Islet of Langerhans (tissue), 1 donor: Measurements from ENCODE around the gene ATR.

ENCODE experiments used
- FAIRE-seq: peaks from one replicate; lab custom pipeline; 2011; peaks lifted over from hg19 to GRCh38; lab: Jason Lieb, UNC

ATR gene

DNA sequence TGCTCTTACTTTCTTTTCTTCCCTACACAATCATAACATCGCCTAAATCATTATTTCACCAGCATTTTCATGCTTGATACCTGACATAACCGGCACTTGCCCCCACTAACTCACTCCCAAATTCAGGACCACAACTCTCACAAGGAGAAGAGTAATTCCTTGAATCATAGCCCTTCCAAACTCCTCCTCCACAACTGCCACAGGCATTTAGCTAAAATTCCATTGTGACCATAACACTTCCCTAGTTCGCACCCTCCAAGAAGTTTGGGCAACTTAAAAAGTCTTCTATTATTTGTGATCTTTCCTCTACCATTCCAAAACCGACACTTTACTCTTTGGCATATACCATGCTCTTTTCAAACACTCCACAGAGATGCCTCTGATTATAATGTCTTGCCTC, 71.3 kb downstream of the ATR start:
- FAIRE-seq = no peak

DNA sequence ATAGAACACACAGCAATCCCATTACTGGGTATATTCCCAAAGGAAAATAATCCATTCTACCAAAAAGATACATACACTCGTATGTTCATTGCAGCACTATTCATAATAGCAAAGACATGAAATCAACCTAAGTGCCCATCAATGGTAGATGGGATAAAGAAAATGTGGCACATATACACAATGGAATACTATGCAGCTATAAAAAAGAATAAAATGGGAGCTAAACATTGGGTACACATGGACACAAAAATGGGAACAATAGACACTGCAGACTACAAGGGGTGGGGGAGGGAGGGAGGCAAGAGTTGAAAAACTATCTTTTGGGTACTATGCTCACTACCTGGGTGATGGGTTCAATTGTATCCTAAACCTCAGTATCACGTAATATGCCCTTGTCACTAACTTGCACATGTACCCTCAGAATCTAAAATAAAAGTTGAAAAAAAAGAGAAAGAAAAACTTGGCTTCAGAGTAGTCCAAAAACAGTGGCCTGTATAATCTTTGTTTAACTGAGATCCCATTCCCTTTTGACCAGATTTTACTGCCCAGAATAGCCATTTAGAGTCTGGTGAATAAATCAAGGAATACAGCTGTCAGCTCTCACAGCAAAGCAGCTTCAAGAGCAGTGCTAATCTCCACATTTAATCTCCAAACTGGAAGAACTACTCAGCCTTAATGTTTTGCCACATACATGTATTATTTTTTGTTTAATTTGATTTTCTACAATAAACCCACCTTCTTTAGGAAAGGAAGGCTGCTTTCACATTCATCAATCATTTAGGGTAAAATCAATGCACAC, 76.1 kb downstream of the ATR start:
- FAIRE-seq = no peak

DNA sequence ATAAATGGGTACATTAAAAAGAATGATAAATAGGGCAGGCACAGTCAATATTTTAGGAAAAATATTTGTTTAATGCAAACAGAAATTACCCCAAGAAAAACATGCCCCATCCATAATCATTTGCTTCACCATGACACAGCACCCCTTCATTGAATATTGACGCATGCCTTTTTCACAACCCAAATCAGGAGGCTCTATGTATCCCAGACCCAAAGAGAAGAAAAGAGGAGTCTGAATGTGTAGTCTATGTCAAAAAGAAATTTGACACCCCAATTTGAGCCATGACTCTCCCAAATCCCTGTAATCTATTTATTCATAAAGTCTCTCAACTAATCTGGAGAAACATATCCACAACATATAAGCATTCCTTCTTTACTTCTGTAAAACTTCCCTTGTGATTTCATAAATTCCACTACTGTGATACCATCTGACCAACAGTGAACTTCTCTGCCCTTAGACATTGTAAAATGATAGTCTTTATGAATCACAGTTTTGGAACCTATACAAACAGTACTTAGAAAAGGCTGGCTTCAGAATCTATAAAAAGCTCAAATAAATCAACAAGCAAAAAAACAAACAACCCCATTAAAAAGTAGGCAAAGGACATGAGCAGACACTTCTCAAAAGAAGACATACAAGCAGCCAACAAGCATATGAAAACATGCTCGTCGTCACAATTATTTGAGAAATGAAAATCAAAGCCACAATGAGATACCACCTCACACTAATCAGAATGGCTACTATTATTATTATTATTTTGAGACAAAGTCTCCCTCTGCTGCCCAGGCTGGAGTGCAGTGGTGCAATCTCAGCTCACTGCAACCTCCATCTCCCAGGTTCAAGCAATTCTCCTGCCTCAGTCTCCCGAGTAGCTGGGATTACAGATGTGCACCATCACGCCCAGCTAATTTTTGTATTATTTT, 77.3 kb downstream of the ATR start:
- FAIRE-seq = no peak

DNA sequence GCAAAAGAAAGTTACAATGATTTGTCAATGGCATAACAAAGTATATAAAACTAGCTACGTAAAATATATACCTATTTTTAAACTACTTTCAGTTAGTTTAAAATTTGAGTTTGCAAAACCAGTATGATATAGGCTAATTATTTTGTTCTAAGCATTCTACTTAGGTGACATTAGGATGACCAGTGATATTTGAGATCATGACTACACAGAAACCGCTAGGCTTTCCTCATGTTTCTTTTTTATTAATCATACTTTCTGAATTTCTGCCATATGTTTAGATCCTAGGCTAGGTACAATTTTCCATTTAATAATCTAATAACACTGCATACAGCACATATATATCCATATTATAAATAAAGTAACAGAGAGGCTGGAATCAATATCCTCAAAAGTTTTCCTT, 78.3 kb downstream of the ATR start:
- FAIRE-seq = peak; percentile 13

DNA sequence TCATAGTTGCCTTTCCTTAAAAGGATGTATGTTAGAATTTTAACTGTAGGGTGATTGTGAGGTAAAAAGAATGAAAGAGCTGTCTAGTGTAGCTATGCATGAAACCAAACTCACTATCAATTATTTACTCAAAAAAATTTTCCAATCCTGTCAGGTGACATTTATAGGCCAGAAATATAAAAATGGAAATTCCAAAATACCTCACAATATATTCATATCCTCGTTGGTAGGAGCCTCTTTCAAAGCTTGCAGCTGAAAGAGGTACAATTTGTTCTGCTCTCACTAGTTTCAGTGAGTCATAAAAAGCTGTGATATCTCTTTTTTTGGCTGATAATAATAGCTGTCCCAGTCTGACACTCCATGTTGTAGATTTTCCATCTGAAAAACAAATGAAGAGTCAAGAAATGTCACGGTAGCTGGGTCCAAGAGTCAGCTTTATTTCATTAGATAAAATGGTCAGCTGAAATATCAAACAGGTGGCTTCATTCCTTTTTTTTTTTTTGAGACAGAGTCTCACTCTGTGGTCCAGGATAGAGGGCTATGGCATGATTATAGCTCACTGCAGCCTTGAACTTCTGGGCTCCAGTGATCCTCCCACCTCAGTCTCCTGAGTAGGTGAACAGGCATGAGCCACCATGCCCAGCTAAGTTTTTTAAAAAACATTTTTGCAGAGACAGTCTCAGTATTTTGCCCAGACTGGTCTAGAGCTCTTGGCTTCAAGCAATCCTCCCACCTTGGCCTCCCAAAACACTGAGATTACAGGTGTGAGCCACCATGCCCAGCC, 79.9 kb downstream of the ATR start:
- FAIRE-seq = no peak

DNA sequence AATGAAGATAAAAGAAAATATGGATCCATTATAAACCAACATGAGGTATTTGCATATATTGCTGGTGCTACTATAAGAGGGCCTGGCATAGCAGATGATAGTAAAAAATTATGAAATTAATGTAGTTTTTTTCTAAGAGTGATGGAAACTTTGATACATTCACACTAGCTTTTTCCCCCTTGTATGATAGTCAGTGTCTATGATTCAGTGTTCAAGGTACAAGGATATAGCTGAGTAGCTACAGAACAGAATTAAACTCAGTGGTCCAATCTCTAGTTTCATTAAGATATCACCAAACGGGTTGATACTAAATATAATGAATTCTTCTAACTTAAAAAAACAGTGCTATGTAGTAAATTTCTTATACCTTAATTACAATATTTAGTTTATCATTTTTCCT, 80.8 kb downstream of the ATR start:
- FAIRE-seq = no peak

DNA sequence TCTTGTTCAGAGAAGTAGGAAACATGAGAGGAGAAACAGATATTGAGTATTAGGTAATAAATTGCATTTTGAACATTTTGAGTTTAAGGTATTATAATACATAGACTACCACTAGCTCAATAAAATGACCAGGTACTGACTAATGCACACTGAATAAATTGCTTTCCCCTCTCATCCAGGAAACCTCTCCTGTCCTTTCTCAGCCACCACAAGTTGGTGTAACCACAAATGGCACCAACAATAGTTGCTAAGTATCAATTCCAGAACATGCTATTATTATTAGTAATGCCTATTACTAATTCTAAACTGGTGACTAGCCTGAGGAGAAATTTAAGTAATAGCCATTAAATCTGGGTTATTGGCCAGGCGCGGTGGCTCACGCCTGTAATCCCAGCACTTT, 83.4 kb downstream of the ATR start:
- FAIRE-seq = no peak

DNA sequence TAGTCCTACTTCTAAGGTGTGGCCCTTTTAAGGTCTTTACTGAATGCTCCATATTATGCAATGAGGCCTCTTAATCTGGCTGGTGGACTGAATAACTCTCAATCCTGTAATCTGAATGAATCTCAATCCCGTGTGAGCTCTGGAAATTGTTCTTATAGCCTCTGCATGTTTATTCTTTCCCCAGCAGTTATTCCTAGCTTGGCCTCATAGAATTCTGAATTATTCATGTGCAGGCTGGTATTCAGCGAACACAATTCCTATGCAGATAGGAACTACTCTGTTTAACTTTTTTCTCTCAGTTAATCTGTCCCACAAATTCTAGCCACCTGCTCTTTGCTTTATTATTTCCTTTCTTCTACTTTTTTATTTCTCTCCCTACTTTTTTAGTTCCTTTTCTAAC, 86.3 kb downstream of the ATR start:
- no peak for FAIRE-seq

DNA sequence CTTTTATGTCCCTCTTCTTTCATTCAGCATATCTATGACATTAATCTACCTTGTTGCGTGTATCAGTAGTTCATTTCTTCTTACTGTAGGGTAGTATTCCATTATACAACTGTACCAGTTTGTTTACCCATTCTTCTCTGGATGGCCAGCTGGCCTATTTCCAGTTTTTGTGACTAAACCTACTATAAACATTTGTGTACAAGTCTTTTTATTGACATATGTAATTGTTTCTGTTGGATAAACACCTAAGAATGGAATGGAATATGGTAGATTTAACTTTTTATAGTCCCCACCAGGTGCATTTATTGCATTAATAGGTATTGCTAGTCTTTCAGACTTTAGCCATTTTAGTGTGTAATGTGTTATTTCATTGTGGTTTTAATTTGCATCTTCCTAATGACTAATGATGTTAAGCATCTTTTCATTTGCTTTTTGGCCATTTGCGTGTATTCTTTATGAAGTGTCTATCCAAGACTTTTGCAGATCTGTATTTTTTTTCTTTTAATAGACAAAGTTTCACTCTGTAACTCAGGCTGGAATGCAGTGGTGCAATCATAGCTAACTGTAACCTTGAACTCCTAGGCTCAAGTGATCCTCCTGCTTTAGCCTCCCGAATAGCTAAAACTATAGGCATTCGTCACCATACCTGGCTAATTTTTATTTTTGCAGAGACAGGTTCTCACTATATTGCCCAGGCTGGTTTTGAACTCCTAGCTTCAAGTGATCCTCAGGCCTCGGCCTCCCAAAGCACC, 88.8 kb downstream of the ATR start:
- no peak for FAIRE-seq

DNA sequence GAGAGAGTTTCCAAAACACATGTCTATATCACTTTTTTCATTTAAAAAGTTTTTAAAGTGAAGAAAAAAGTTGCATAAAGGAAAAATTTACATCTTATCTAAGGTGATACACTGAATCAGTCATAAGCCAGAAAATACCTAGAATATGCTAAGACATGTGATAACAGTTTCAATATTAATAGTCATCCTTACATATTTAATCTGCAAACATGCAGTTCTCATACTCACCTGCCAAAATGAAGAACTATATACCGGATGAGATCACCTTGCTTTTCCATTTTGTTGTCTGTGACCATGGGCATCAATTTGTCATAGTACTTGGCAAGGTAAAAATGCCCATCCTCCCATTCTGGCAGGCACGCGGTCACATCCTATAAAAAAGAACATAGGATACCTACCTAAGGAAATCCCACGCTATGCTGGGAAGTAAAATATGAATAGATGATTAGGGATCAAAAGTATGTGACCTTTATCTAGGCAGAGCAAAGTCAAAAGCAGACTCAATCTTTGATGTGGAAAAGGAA, 93.6 kb downstream of the ATR start:
- FAIRE-seq = no peak

DNA sequence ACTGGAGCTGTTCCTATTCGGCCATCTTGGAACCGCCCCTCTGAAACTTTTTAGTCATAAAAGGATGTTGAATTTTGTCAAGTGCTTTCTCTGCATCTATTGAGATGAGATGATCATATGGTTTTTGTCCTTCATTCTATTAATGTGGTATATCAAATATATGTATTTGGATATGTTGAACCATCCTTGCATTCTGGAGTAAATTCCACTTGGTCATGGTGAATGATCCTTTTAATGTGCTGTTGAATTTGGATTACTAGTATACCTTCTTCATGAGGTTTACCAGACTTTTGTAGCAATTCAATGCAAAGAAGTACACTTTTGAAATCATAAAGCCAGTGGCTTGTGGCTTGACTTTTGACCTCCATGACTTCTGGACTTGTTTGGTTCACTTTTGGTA, 97.3 kb downstream of the ATR start:
- no peak for FAIRE-seq

DNA sequence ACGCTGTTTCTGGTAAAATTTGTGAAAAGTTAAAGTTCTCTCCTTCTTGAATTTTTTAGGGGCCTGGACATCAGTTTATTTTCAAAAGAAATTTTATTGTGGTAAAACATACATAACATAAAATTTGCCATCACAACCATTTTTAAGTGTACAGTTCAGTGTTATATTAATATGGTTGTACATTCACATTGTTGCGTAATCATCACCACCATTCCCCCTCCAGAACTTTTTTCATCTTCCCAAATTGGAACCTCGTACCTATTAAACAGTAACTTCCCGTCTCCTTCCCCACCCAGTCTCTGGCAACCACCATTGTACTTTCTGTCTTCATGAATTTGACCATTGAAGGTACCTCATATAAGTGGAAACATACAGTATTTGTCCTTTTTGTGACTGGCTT, 107.7 kb downstream of the ATR start:
- FAIRE-seq = no peak

DNA sequence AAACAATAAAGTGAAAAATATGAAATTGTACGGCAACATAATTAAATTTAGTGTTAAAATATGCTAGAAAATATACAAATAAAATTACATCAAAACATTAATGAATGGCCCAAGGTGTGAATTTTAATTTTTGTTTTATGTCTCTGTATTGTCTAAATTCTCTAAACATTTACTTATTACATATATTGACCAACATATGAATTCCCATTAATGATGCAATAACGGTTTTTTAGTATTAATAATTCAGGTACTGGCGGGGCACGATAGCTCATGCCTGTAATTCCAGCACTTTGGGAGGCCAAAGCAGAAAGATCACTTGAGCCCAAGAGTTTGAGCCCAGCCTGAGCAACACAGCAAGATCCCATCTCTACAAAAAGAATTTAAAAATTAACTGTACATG, 110.1 kb downstream of the ATR start:
- FAIRE-seq = peak; percentile 79

DNA sequence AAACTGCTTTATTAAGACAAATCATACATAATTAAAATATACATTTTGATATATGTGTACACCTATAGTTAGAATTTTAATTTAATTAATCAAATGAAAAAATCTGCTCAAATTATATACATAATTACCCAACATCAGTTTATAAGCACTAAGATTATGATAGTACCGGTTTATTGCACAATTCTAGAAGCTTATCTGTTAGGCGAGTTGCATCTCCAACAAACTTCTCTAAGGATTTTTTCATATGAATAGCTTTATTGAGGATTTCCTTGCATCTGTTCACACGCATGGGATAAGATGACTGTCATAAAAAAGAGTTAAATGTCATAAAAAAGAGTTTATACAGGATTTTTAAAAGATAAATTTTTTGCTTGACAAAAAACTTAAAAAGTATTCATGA, 110.8 kb downstream of the ATR start:
- FAIRE-seq = peak; percentile 49

DNA sequence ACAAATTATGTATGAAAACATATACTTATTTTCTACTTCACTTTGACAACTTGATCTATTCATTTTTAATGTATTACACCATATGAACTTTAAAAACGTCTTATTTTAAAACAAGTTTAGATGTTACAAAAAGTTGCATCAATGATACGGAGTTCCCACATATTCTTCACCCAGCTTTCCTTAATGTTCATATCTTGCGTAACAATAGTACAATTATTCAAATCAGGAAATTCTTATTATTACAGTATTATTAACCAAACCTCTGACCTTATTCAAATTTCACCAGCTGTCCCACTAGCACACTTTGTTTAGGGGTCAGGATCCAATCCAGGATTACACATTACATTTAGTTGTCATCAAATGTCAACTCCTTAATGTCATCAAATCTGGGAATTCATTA, 117.8 kb downstream of the ATR start:
- no peak for FAIRE-seq

DNA sequence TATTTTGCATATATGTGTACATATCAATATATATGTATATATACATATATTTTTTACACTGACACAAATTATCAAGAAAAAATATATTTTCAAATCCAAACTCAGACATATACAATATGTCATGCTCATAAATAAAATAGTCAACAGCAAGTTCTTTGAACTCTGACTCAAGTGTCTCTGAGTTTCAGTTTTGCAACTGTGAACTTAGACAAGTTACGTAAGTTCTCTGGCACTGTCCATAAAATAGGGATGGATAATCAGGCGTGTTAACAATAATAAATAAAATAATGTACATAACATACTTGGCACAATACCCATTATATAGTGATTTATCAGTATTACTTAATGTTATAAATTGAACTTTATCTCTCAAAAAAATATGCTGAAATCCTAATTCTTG, 118.6 kb downstream of the ATR start:
- no peak for FAIRE-seq

DNA sequence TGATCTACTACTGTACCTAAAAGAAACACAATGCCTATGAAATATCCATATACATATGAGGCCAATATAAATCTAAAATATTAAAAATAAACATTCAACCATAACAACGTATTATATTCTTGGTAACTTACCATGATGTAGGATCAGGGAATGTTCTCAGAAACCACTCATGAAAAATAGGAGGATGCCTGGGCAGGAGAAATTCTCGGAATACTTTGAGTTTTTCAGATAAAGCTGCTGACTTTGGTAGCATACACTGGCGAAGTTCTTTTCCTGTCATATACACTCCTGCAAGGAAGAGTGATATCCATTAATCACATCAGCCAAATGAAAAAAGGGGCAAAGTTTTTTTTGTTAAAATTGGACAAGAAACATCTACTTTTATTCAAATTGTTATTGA, 119.4 kb downstream of the ATR start:
- FAIRE-seq = no peak

DNA sequence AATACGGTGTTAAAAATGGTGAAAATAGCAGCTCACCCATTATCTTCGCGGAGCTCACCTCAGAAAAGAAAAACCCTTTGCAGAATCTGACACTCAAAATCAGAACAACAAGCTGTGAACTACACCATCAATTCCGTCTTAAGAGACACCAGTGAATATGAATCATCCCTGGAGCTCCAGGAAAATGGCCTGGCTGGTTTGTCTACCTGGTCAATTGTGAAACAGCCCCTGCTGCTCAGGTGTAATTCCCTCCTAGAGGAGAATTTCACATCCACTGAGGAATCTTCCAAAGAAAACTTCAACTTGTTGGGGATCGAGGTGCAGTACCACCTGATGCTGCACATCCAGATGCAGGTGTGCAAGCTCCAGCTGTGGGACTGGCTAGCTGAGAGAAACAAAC, 127.7 kb downstream of the ATR start:
- no peak for FAIRE-seq

DNA sequence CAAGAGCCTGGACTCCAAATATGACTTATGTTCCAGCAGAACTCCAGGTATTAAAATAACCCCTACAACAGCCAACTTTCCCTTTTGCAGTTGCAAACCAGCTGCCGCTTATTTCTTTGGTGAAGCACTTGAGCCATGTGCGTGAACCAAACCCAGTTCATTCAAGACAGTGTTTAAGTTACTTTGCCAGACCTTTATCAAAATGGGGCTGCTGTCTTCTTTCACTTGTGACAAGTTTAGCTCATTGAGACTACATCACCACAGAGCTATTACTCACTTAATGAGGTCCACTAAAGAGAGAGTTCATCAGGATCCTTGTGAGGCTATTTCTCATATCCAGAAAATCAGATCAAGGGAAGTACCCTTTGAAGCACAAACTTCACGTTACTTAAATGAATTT, 128.3 kb downstream of the ATR start:
- no peak for FAIRE-seq

DNA sequence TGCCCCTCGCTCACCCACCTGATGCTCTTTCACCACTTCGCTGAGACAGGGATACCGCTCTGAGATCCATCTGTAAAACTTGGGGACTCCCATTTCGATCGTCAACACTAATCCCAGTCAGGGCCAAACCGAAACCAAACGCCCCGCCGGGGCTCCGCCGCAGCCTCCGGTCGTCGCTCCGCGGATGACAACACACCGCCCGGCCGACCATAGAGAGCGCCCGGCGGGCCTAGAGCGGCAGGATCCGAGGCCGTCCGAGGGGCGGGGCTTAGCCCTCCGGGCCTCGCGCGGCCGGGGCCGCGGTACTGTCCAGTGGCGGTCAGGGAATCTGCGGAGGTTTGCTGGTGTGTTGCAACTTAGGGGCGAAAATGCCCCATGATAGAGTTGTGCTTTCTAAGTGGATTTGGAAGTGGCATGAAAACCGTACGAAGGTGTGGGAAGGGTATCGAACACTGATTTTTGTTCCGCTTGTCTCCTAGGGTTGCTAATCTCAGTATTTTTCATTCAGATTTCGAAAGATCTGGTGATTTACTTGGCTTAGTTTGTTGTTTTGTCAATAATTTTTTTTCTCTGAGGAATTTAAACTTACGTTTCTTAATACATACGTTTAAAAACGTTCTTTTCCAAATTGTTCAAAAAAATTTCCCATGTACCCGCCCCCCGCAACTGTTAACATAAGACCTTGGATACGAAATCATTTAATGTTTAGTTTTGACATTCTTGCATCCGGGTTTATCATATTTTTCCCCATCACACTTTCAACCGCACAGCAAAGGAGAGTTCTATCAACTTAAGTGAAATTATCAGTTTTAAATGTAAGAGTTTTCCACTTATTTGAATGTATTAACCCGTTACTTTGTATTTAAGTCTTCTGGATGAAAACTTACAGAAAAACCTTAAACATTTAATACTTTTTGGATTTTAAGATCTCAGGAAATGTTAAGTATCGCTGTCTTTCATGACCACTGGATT, 130.4 kb downstream of the ATR start, which contains the start of gene XRN1:
XRN1 (minus strand) TSS at position 186 of the 972 bp plus-strand sequence; CDS start at position 93, 93 bp downstream.
- peak; percentile 60 for FAIRE-seq
